Uterus (tissue), 4 donors: ENCODE data around the gene CYP4F12. TPM values are rescaled to one million over a fixed set of nuclear protein-coding genes. Genes with fewer than 3 reads are reported as not detected.
A peak's percentile ranks its signal among the peaks of the same experiment; 100 is the strongest.

Experiments used
- DNase-seq, 2 donors: peaks; one replicate each; pipeline ENCODE4 v3.0.0-alpha.2; 2019 to 2020
- H3K27ac ChIP-seq, 2 donors: fragments of 200-600 bp; sonication (generic); 1 replicate in 1 of 2; 2 replicates in 1 of 2; pipeline ENCODE4 v1.5.1; 2016 to 2018
- H3K27me3 ChIP-seq, 2 donors: fragments of 200-600 bp; sonication (generic); one replicate each; pipeline ENCODE4 v1.5.1; 2018 to 2019; ENCODE audit warnings: control low read depth in 1 of 2
- H3K36me3 ChIP-seq, 2 donors: fragments of 200-600 bp; sonication (generic); one replicate each; pipeline ENCODE4 v1.5.1; 2019; ENCODE audit warnings: control low read depth in 1 of 2
- H3K4me1 ChIP-seq, 2 donors: fragments of 200-600 bp; sonication (generic); one replicate each; pipeline ENCODE4 v1.5.1; 2018 to 2019; ENCODE audit warnings: control low read depth in 1 of 2
- H3K4me3 ChIP-seq, 2 donors: fragments of 200-600 bp; sonication (generic); 1 replicate in 1 of 2; 2 replicates in 1 of 2; pipeline ENCODE4 v1.5.1; 2018 to 2019; ENCODE audit warnings: mild to moderate bottlenecking in 1 of 2
- H3K9me3 ChIP-seq, 2 donors: fragments of 200-600 bp; sonication (generic); one replicate each; pipeline ENCODE4 v1.5.1; 2019; ENCODE audit warnings: control low read depth in 1 of 2
- POLR2A ChIP-seq, 2 donors: fragments of 450-650 bp; IDR thresholded peaks; one replicate each; pipeline ENCODE4 v1.6.1; 2016; ENCODE audit warnings: antibody characterized with exemption in 2 of 2, mild to moderate bottlenecking in 1 of 2, moderate library complexity in 1 of 2
- intact Hi-C: fragments of 100-400 bp; cut with DNase I; formaldehyde crosslinking; loops from one replicate; pipeline ENCODE4 v1.15.1; 2023; ENCODE audit warnings: low total_unique reads
- total RNA-seq, 4 donors: library from RNA; depleted of rRNA in 3 of 4; stranded (reverse); fragments of >200 nt in 3 of 4; gene quantifications; one replicate each; pipeline versions ENCODE4 v1.1.0 to v1.2.4, GENCODE V29; 2014 to 2023
- TF ChIP-seq, protein P1 (sequence below), 4 experiments: fragments of 200-600 bp in 2 of 4; fragments of 450-650 bp in 2 of 4; sonication (generic) in 2 of 4; IDR thresholded peaks; one replicate each; pipeline ENCODE4 v1.5.1; 2016 to 2019; ENCODE audit warnings: antibody characterized with exemption in 4 of 4, mild to moderate bottlenecking in 2 of 4, moderate library complexity in 1 of 4
- donor health status: DM: yes; HTN: yes; CAD: no.

CYP4F12 gene
- total RNA-seq, 4 donors from 2014 or later = 13.5 to 41.5 (median 26.5) TPM

DNA sequence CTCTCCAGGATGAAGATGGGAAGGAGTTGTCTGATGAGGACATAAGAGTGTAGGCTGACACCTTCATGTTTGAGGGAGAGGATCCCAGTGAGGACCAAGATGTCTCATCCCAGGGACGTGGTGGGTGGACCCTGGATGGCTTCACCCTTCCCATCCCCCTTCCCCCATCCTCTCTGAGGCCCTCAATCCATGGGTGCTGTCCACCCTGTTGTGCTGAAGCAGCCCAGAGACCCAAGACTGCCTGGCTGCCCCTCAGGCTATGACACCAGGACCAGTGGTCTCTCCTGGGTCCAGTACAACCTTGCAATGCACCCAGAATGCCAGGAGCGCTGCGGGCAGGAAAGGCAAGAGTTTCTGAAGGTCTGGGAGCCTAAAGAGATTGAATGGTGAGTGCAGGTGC is 3.4 kb upstream of the CYP4F12 start:
- intact Hi-C loops = no loop called here
- Histone ChIP-seq H3K27ac (no peak overlapping the region), H3K4me3 (no peak overlapping the region)

DNA sequence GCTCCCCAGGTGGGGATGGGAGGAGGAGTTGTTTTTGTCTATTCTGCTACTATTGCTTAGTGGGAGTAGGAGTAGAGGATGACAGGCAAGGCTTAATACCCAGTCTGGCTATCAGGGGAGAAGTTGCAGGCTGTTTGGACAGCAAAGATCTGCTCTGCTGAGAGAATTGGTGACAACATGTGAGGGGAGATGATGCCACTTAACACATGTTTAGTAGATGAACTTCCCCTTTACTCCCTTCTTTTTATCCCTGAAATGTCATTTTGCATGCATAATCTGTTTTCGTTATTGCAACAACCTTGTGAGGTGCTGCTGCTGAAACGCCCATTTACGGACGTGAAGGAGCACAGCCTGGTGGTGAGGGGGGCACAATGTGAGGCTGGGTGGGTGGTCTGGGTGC is 3.0 kb upstream of the CYP4F12 start:
- no peak for DNase-seq
- H3K36me3 ChIP-seq = no peaks in the 10 kb centered on the region
- H3K9me3 ChIP-seq = no peaks in the 10 kb centered on the region
- no peak for TF ChIP-seq POLR2A (IDR thresholded peaks at IDR 0.05)
- TF ChIP-seq, protein P1, sequence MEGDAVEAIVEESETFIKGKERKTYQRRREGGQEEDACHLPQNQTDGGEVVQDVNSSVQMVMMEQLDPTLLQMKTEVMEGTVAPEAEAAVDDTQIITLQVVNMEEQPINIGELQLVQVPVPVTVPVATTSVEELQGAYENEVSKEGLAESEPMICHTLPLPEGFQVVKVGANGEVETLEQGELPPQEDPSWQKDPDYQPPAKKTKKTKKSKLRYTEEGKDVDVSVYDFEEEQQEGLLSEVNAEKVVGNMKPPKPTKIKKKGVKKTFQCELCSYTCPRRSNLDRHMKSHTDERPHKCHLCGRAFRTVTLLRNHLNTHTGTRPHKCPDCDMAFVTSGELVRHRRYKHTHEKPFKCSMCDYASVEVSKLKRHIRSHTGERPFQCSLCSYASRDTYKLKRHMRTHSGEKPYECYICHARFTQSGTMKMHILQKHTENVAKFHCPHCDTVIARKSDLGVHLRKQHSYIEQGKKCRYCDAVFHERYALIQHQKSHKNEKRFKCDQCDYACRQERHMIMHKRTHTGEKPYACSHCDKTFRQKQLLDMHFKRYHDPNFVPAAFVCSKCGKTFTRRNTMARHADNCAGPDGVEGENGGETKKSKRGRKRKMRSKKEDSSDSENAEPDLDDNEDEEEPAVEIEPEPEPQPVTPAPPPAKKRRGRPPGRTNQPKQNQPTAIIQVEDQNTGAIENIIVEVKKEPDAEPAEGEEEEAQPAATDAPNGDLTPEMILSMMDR (IDR thresholded peaks at IDR 0.05) = no peak
- no peak overlapping the region for H3K27ac ChIP-seq
- intact Hi-C loops = no loop called here
- peaks cover 0 to 5% of the 10 kb centered on the region in 2 donors for H3K4me1 ChIP-seq
- no peaks in the 10 kb centered on the region for H3K27me3 ChIP-seq
- no peak overlapping the region for H3K4me3 ChIP-seq

More for the DNA sequence above, 3.4 kb upstream of the CYP4F12 start:
- no peak for TF ChIP-seq POLR2A (IDR thresholded peaks at IDR 0.05)
- TF ChIP-seq, protein P1 (IDR thresholded peaks at IDR 0.05) = no peak
- no peaks in the 10 kb centered on the region for H3K9me3 ChIP-seq
- no peak for DNase-seq
- H3K4me1 ChIP-seq = peaks cover 0 to 5% of the 10 kb centered on the region in 2 donors
- H3K27me3 ChIP-seq = no peaks in the 10 kb centered on the region
- H3K36me3 ChIP-seq = no peaks in the 10 kb centered on the region

DNA sequence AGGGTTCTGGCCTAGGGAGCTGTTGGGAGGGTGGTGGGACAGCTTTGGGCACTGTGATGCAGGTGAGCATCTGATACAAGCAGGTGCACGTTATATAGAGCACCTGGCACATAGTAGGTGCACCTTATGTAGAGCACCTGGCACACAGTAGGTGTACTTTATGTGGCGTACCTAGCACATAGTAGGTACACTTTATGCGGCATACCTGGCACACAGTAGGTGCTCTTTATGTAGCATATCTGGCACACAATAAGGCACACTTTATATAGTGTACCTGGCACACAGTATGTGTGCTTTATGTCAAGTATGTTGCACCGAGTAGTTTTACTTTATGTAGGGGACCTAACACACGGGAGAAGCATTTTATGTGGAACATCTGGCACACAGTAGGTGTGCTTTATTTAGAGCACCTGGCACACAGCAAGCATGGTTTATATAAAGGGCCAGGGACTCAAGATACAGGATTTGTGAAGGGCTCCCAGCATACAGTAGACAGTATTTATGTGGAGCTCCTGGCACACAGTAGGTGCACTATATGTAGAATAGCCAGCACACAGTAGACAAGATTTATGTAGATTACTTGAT is 1.6 kb upstream of the CYP4F12 start:
- Histone ChIP-seq H3K4me3 (no peak overlapping the region), H3K4me1 (peaks cover 0 to 5% of the 10 kb centered on the region in 2 donors), H3K27ac (no peak overlapping the region), H3K36me3 (no peaks in the 10 kb centered on the region), H3K9me3 (no peaks in the 10 kb centered on the region), H3K27me3 (no peaks in the 10 kb centered on the region)
- intact Hi-C loops = no loop called here
- no peak for DNase-seq
- TF ChIP-seq, protein P1 (IDR thresholded peaks at IDR 0.05) = no peak
- no peak for TF ChIP-seq POLR2A (IDR thresholded peaks at IDR 0.05)

DNA sequence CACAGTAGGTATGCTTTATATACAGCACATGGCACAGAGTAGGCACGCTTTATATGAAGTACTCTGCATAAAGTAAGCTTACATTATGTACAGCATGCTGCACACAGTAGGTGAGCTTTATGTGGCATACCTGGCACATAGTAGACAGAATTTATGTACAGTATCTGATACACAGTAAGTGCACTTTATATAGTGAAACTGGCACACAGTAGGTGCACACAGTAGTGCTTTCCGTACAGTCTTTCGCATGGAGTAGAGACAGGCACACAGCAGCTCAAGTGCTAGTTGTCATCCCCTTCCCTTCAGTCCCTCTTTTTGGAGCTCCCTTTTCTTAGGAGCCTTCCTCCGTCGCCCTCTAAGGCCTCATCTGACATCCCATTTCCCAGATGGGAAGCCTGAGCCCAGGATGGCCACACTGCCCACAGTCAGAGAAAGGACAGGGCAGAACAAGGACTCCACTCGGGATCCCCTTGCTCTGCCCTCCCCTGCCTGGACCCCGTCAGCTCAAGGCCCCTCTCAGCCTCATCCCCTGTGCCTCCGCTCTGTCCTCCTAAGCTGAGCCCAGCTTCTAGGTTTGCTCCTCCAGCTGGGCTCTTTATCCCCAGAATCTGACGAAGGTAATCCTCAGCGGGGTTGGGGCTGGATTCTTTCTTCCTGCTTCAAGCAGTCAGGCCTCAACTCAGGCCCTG is 852 bp upstream of the CYP4F12 start:
- TF ChIP-seq, protein P1 (IDR thresholded peaks at IDR 0.05) = no peak
- no peak for TF ChIP-seq POLR2A (IDR thresholded peaks at IDR 0.05)
- no peaks in the 10 kb centered on the region for H3K9me3 ChIP-seq
- H3K36me3 ChIP-seq = no peaks in the 10 kb centered on the region
- intact Hi-C loops = no loop called here
- H3K4me1 ChIP-seq = peaks cover 0 to 5% of the 10 kb centered on the region in 2 donors
- H3K4me3 ChIP-seq = no peak overlapping the region
- no peak for DNase-seq
- H3K27ac ChIP-seq = peak overlapping the region; percentile 72 to 80
- H3K27me3 ChIP-seq = no peaks in the 10 kb centered on the region

DNA sequence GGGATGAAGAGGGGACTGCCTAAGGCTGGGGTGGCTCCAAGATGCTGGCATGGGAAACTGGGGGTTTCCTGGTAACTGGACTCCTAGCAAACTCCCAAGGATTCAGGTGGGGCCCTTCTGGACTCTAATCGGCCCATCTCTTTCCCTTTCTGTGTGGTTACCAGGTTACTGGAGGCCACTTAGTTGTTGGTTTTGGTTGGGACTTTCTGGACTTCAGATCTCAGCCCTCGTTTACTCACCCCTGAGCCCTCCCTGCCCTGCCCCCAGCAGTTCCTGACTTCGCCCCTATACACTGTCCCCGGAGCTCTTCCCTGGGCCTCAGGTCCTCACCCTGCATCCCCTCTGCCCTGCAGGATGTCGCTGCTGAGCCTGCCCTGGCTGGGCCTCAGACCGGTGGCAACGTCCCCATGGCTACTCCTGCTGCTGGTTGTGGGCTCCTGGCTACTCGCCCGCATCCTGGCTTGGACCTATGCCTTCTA is 328 bp downstream of the CYP4F12 start:
- Histone ChIP-seq H3K27me3 (no peaks in the 10 kb centered on the region), H3K9me3 (no peaks in the 10 kb centered on the region), H3K27ac (peak overlapping the region; percentile 72 to 80), H3K4me3 (peak overlapping the region in 1 of 2 donors; percentile 20), H3K4me1 (peaks cover 0 to 5% of the 10 kb centered on the region in 2 donors), H3K36me3 (no peaks in the 10 kb centered on the region)
- no peak for TF ChIP-seq POLR2A (IDR thresholded peaks at IDR 0.05)
- TF ChIP-seq, protein P1 (IDR thresholded peaks at IDR 0.05) = no peak
- no peak for DNase-seq
- intact Hi-C loops = no loop called here
